Esophagus muscularis mucosa (tissue), 4 donors: ENCODE results near the gene MGLL.

Experiments
- EP300 ChIP-seq: sonication (generic); formaldehyde crosslinking; IDR thresholded peaks from one replicate; pipeline ENCODE4 v1.6.1; 2017; ENCODE audit warnings: antibody characterized with exemption
- POLR2A ChIP-seq: fragments of 450-650 bp; IDR thresholded peaks from one replicate; pipeline ENCODE4 v1.6.1; 2017; ENCODE audit warnings: antibody characterized with exemption, moderate library complexity, mild to moderate bottlenecking, low read depth
- TF ChIP-seq, protein P1 (sequence below), 3 experiments: fragments of 200-600 bp in 2 of 3; fragments of 450-650 bp in 1 of 3; sonication (generic) in 2 of 3; IDR thresholded peaks; one replicate each; pipeline ENCODE4 v1.5.1; 2017 to 2019; ENCODE audit warnings: antibody characterized with exemption in 3 of 3, mild to moderate bottlenecking in 2 of 3, moderate library complexity in 1 of 3

DNA sequence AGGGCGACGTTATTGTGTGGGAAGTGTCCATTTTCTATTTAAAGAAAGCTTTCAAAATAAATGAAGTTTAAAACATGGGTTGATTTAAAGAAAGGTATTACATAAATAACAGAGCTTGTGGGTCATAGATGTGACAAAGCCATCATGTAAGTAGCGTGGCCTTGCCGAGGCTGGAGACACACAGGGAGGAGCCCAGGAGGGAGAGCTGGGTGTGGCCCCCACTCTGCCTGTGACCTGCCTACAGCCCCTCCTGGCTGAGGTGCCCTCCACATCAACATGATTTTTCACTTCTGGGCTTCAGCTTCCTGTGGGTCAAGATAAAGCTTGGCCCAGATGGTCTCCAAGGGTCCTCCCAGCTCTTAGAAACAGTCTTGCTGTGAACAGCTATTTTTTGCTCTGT, 12.5 kb upstream of the MGLL start:
- TF ChIP-seq, protein P1, sequence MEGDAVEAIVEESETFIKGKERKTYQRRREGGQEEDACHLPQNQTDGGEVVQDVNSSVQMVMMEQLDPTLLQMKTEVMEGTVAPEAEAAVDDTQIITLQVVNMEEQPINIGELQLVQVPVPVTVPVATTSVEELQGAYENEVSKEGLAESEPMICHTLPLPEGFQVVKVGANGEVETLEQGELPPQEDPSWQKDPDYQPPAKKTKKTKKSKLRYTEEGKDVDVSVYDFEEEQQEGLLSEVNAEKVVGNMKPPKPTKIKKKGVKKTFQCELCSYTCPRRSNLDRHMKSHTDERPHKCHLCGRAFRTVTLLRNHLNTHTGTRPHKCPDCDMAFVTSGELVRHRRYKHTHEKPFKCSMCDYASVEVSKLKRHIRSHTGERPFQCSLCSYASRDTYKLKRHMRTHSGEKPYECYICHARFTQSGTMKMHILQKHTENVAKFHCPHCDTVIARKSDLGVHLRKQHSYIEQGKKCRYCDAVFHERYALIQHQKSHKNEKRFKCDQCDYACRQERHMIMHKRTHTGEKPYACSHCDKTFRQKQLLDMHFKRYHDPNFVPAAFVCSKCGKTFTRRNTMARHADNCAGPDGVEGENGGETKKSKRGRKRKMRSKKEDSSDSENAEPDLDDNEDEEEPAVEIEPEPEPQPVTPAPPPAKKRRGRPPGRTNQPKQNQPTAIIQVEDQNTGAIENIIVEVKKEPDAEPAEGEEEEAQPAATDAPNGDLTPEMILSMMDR (IDR thresholded peaks at IDR 0.05) = no peak
- TF ChIP-seq POLR2A (no peak), EP300 (no peak)
